ENCODE results near the gene FRY.

DNA sequence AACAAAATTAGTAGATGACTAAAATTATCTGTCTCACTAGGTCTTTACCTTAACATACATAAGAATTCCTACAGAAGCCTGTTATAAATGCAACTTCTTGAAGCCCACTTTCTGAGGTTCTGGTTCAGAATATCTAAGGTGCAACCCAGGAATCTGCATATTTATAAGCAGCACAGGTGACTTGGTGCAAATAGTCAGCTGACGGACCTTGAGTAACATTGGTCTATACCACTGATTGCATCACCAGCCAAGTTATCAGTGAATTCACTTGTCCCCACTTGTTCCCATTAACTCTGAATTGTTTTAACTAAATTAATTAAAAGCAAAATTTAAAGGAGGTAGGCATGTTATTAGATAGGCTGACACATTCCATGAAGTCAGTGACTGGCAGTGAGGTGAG, 109.9 kb downstream of the FRY start:
- TF ChIP-seq POLR2A (IDR thresholded peaks at IDR 0.05): no peak
- TF ChIP-seq, protein P1, sequence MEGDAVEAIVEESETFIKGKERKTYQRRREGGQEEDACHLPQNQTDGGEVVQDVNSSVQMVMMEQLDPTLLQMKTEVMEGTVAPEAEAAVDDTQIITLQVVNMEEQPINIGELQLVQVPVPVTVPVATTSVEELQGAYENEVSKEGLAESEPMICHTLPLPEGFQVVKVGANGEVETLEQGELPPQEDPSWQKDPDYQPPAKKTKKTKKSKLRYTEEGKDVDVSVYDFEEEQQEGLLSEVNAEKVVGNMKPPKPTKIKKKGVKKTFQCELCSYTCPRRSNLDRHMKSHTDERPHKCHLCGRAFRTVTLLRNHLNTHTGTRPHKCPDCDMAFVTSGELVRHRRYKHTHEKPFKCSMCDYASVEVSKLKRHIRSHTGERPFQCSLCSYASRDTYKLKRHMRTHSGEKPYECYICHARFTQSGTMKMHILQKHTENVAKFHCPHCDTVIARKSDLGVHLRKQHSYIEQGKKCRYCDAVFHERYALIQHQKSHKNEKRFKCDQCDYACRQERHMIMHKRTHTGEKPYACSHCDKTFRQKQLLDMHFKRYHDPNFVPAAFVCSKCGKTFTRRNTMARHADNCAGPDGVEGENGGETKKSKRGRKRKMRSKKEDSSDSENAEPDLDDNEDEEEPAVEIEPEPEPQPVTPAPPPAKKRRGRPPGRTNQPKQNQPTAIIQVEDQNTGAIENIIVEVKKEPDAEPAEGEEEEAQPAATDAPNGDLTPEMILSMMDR (IDR thresholded peaks at IDR 0.05): no peak
